ENCODE data around the gene SFXN5.
A peak's percentile ranks its signal among the peaks of the same experiment; 100 is the strongest.
"Not testable (repeated sequence)": the region's sequence is repeated elsewhere in the genome, so short reads cannot be mapped to it uniquely, and the experiment has no call there.

SFXN5 gene, protein sequence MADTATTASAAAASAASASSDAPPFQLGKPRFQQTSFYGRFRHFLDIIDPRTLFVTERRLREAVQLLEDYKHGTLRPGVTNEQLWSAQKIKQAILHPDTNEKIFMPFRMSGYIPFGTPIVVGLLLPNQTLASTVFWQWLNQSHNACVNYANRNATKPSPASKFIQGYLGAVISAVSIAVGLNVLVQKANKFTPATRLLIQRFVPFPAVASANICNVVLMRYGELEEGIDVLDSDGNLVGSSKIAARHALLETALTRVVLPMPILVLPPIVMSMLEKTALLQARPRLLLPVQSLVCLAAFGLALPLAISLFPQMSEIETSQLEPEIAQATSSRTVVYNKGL

DNA sequence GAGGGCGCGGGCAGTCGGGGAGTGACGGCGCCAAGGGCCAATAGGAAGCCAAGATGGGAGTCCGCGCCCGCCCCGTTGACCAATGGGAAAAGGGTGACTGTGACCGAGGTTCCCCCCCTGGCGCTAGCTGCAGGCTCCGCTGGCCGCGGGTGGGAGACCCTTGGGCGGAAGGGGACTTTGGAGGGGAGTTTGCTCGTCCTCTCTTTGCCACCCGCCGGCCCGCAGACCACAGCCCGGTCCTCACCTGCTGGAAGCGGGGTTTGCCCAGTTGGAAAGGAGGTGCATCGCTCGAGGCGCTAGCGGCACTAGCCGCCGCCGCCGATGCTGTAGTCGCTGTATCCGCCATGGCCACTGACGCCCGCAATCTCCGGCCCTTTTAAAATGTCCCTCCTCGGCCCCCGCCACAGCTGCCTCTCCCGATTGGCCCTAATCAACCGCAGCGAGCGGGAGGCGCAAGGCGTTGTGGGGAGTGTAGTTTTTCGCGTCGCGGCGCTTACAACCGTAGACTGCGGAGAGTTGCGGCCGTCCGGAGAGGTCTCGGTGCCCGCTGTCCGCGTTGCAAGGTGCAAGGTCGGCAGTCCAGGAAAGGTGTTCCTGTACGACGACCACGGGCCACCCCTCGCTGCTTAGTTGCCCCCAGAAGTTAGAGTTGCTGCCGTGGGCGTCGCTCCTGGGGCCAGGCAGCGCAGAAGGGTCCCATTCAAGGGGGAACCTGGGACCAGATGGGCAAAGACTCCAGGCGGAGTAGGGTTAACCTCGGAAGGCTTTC is at the start of gene SFXN5:
TSS of gene SFXN5 (minus strand) at position 353 of the 769 bp plus-strand sequence. CDS start at position 346, 7 bp downstream.
- DNase-seq = peak; percentile 99

DNA sequence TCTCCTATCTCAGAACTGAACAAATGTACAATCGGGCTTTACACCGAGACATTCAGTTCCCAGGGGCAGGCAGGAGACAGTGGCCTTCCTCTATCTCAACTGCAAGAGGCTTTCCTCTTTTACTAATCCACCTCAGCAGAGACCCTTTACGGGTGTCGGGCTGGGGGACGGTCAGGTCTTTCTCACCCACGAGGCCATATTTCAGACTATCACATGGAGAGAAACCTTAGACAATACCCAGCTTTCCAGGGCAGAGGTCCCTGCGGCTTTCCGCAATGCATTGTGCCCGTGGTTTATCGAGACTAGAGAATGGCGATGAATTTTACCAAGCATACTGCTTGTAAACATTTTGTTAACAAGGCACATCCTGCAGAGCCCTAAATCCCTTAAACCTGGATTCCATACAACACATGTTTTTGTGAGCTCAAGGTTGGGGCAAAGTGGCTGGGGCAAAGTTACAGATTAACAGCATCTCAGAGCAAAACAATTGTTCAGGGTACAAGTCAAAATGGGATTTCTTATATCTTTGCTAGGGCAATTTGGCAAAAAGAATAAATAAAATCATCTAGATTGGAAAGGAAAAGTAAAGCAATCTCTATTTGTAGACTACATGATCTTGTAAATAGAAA is 48.2 kb upstream of the SFXN5 start:
- DNase-seq = not testable (repeated sequence)

DNA sequence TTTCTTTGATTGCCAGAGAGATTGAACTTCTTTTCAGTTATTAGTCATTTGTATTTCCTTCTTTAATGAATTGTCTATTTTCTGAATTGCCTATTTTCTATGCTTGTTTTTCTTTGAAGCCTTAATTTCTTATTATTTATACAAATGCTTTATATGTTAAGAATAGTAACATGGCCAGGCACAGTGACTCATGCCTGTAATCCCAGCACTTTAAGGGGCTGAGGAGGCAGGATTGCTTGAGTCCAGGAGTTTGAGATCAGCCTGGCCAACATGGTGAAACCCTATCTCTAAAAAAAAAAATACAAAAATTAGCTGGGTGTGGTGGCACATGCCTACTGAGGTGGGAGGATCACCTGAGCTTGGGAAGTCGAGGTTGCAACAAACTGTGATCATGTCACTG is 45.9 kb upstream of the SFXN5 start:
- no peak for DNase-seq

DNA sequence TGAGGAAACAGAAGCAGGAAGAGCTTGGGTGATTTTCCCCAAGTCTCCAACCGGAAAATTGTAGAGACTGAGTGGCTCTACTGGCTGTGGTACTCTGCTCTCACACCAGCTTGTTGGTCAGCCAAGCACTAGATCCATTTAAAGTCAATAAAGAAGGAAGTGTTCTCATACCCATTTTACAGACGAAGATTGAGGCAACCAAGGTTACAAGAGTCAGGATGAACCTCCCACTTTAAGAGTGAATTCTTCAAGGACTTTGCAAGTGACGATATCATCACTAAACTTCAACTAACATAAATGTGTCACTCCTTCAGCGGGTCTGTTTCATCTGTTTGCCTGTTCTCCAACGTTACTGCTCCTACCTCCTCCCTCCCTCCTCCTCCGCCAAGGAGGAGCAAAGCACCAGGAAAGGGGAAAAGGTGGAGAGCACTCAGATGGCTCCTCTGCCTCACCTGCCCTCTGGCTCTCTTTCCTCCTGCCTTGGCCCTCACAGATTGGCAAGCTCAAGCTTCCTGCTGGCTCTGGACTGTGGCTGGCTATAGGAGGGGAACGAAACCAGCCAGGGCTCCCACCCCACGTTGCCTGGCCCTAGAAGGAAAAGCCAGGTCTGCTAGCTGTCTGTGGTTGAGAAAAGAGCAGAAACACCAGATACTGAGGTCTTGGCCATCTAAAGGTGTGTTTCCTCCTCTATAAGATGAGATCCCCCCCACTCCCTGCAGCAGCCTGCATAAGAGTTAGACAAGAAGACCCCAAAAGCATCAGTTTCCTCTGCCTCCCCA is 44.9 kb upstream of the SFXN5 start:
- no peak for DNase-seq

DNA sequence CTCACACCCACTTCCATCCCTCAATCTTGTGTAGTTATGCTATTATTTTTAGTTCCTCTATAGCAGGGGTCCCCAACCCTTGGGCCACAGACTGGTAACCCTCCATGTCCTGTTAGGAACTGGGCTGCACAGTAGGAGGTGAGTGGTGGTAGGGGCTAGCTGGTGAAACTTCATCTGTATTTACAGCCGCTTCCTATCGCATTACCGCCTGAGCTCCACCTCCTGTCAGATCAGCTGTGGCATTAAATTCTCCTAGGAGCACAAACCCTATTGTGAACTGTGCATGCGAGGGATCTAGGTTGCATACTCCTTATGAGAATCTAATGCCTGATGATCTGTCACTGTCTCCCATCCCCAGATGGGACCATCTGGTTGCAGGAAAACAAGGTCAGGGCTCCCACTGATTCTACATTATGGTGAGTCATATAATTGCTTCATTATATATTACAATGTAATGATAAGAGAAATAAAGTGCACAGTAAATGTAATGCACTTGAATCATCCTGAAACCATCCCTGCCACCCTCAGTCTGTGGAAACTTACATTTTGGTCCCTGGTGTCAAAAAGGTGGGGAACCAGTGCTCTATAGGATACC is 42.9 kb upstream of the SFXN5 start:
- no peak for DNase-seq

DNA sequence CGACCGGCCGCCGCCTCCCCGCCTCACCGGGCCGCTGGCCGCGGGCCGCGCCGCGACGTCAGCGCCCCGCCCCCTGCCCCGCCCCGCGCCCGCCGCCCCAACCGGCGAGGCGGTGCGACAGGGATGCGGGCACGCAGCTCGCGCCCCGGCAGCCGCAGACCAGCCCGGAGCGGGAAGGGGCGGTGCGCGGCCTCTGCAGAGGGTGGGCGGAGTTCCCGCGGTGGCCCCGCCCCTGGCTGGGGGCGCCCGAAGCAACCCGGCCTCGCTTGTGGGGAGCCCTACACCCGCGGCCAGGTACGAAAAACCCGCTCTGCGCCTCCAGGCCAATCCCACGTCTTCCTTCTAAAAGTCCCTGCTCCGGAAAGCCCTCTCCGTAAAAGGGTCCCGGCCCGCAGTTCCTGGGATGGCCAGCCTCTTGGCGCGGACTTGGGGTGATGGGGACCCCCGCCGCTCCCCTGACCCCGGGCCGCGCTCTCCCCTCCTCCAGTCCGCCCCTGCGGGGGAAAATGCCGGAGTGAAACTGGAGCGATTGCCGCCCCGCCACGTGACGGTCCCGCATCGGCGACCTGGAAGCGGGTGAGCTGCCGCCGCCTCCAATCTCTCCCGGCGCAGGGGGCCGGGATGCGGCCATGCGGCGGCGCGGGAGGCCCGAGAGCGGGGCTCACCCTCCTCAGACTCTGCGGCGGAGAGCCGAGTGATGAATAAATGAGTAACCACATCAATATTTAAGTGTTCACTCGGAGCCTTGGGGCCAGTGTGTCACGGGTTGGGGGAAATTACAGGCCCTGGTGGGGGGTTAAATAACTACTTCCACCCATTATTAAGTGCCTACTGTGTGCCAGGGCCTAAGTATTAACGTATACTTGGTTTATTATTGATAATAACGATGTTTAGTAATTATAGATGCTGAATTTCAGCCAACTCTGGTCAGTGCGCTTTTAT is 41.7 kb upstream of the SFXN5 start, which contains the start of gene RAB11FIP5:
TSS of gene RAB11FIP5 (minus strand) at position 36 of the 942 bp plus-strand sequence. CDS start 171 bp downstream, outside the sequence.
- DNase-seq = peak; percentile 85

GRCh38 chr2:73112026-73112912 is 40.8 kb upstream of the SFXN5 start:
- peak; percentile 76 for DNase-seq

DNA sequence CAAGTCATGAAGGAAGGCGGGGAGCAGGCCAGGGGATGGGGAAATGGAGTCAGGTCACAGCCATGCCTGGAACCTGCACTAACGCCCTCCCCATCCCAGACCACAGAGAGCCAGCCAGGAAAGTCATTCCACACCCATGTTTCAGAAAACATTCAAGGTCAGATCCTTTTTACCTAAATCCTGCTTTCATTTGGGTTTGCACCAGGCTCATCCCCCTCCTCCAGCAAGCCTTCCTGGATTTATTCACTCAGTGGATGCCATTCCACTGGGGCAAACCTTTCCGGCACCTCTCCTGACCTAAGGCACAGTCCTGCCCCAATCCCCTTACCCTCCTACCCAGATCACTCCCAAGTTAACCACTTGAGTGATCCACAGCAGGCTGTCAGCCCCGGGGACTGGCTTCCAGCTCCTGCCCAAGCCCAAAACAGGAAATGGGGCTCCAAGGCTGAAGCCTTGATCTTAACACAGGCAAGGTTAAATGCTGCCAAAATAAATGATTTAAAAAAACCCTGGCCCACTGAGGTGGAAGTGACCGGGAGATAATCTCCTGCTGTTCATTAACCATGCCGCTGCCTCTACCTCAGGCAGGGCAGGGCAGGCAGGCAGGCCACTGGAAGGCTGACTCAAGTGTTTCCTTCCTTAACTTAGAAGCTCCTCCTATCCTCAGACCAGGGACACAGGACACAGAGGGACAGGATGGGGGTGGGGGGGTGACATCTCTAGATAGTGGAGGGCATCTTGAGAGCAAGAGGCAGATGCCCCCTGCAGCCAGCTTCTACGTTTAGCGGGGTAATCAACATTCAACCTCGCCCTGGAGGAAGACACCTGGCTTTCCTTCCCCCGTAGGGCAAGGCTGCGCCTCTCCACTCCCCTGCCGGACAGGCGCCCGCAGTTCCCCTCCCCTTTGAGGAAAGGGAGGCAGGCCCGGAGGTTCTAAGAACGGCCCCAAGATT is 39.8 kb upstream of the SFXN5 start:
- DNase-seq = peak; percentile 53

GRCh38 chr2:73110168-73111072 is 38.9 kb upstream of the SFXN5 start:
- DNase-seq = no peak

DNA sequence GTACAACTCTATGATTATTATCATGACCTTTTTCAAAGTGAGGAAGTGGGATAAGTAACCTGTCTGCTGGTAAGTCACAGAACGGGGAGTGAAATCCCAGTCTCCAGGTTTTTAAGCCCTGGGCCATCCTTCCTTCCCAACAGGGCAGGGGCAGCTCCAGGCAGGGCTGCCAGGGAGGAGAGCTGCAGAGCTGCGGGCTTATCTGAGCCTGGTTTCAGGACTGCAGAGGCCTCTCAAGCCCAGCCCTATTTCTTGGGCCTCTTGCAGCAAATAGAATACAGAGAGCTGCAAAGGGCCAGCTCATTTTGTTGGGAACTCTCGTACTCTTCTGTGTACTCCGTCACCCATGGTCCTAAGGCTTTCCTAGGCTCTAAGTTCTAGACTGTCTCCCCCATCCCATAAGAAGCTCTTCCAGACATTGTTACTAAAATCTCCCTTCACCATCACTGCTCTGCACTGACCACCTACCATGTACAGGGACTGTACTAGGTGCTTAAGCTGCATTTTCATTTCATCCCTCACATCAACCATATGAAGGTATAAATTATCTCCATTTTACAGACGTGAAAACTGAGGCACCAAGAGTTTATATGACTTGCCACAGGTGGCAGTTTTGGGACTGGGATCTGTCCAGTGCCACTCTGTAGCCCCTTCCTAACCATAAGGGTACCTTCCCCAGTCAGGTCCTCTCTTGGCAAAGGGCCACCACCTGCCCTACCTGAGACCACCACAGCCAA is 38.1 kb upstream of the SFXN5 start:
- DNase-seq = no peak

DNA sequence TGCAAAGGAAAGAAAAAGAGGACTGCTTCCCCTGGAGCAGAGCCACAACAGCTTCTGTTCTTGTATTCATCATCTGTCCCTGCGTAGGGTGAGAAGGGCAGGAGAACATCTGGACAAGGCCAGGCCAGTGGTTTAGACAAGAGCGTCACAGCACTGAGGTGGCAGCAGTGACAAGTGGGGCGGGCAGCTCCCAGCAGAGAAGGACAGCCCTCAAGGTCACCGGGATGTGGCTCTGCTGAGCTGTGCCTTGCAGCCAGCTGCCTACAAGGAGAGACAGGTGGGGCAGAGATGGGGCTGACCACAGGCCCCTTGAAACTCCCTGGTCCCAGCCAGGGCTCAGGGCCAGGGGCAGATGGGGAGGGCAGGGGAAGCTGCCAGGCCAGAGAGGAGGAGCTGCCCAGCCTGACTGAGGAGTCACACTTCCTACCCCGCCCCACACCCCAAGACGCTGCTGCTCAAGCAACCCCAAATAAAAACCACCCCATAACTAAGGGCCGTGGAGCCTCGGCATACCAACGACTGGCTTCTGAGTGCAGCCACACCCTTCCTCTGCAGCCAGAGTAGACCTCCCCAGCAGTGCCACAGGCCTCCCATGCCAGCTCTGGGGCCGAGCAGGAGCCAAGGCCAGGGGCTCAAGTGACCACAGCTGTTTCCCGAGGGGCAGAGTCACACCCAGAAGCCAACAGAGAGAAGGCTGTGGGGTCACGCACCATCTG is 35.9 kb upstream of the SFXN5 start:
- DNase-seq = no peak

DNA sequence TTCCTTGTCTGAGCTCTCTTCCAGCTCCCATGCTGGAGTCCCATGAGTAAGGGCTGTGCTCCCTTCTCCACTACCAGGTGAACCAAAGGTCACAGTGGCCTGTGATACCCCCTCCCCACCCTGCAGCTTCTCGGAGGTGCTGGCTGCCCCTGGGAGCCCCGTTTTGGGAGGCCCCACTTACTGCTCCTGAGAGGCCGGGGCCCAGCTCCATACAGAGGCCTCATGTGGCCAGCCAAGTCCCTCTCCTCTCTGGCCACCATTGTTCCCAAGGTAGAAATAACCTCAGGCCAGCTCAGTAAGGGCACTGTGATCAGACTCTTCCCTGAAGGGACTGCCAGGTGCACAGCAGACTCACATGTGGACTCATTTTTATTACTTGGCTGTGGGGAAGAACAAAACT is 35.3 kb upstream of the SFXN5 start:
- no peak for DNase-seq

DNA sequence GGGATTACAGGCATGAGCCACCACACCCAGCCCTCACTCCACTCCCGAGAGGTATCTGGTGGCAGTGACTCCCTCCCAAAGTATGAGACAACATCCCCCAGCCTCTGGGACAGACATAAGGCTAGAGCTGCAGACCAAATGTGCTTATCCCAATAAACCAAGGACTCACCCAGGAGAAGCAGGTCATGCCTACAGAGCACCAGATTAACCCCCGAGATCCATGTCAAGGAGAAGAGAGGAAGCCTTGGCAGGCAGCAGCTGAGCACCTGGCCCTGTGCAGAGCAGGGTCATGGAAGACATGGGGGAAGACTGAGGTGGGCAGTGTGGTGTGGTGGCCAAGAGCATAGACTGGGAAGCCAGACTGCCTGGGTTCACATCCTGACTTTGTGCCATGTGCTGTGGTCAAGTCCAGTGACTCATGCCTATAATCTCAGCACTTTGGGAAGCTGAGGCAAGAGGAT is 34.0 kb upstream of the SFXN5 start:
- DNase-seq = no peak

- DNase-seq = no peak
Measured at GRCh38 chr2:73104933-73105332, 33.4 kb upstream of the SFXN5 start.

GRCh38 chr2:73103018-73103542 is 31.6 kb upstream of the SFXN5 start:
- DNase-seq = no peak

Data from eye (tissue), 1 donor.